ENCODE measurements around the gene MINPP1. TPM values are rescaled to one million over a fixed set of nuclear protein-coding genes. Genes with fewer than 3 reads are reported as not detected.

Gene MINPP1
- total RNA-seq, 1 donor from 2014 or later: 64.2 TPM

DNA sequence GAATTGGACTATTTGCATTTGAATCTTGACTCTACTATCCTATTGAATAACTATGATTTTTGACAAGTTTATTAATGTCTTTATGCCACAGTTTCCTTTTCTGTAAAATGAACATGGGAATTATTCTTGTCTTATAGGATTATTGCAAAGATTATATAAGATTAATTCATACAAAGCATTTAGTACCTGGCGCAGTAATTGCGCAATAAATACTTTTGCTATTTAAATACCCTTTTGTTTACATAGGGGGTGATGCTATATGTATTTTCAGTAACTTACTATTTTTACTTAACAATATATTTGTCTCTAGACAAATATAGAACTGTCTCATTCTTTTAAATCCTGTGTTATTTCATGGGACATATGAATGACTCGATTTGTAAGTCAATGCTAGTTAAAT lies 5.3 kb downstream of the MINPP1 start:
- no peak overlapping the region for H2AFZ ChIP-seq (replicated peaks)
- no peaks in the 10 kb centered on the region for H3K9me3 ChIP-seq (ENCODE audit: low read depth)
- H3K36me3 Mint-ChIP-seq: peaks cover 10% of the 10 kb centered on the region
- peaks cover 38% of the 10 kb centered on the region for H3K36me3 ChIP-seq
- peaks cover 2% of the 10 kb centered on the region for H3F3A ChIP-seq (ENCODE audit: low read depth)
- no peak overlapping the region for H3K4me3 Mint-ChIP-seq
- H3K9me3 Mint-ChIP-seq: no peaks in the 10 kb centered on the region
- peaks cover 36% of the 10 kb centered on the region for H4K20me1 ChIP-seq (ENCODE audit: low read depth)
- no peak overlapping the region for H3K27ac ChIP-seq
- no peak overlapping the region for H3K4me2 ChIP-seq
- DNase-seq (ENCODE audit: low spot score): no peak
- no peaks in the 10 kb centered on the region for H3K27me3 Mint-ChIP-seq (ENCODE audit: insufficient read depth, low read depth)
- H3K79me2 ChIP-seq (ENCODE audit: low read depth): peaks cover 47% of the 10 kb centered on the region
- H3K4me1 ChIP-seq: peaks cover 15% of the 10 kb centered on the region
- H3K9ac ChIP-seq: no peak overlapping the region
- H3K4me1 Mint-ChIP-seq: peaks cover 16% of the 10 kb centered on the region
- no peak overlapping the region for H3K4me3 ChIP-seq
- H3K27ac Mint-ChIP-seq: no peak overlapping the region
- H3K27me3 ChIP-seq: no peaks in the 10 kb centered on the region
- TF ChIP-seq, protein P1, sequence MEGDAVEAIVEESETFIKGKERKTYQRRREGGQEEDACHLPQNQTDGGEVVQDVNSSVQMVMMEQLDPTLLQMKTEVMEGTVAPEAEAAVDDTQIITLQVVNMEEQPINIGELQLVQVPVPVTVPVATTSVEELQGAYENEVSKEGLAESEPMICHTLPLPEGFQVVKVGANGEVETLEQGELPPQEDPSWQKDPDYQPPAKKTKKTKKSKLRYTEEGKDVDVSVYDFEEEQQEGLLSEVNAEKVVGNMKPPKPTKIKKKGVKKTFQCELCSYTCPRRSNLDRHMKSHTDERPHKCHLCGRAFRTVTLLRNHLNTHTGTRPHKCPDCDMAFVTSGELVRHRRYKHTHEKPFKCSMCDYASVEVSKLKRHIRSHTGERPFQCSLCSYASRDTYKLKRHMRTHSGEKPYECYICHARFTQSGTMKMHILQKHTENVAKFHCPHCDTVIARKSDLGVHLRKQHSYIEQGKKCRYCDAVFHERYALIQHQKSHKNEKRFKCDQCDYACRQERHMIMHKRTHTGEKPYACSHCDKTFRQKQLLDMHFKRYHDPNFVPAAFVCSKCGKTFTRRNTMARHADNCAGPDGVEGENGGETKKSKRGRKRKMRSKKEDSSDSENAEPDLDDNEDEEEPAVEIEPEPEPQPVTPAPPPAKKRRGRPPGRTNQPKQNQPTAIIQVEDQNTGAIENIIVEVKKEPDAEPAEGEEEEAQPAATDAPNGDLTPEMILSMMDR (IDR thresholded peaks at IDR 0.05): no peak
- TF ChIP-seq EZH2 (IDR thresholded peaks at IDR 0.05) (no peak), EZH2phosphoT487 (IDR thresholded peaks at IDR 0.05) (no peak)

DNA sequence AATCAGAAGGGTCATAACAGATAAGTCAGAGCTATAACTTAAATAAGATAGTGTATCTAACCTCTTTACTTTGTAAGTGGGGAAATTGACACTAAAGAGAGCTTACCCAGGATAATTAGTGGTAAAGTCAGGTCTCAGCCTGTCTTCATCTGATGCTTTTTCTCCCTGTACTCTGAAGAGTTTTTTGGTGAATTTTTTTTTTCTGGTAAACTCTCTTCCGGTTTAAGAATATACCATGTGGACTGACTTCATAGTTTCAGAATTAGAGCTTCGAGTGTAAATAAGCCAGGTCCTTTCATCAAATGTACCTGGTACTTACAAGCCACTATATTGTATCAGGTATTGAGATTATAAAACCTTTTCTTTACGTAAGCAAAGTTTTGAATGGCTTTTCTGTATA lies 6.8 kb downstream of the MINPP1 start:
- Histone ChIP-seq H3K4me3 (no peak overlapping the region), H3F3A (ENCODE audit: low read depth) (no peaks in the 10 kb centered on the region), H3K27ac (no peak overlapping the region), H3K4me1 (peaks cover 10% of the 10 kb centered on the region), H2AFZ (replicated peaks) (no peak overlapping the region), H3K79me2 (ENCODE audit: low read depth) (peaks cover 32% of the 10 kb centered on the region), H3K27me3 (no peaks in the 10 kb centered on the region), H3K9ac (no peak overlapping the region), H3K36me3 (peaks cover 39% of the 10 kb centered on the region), H3K4me2 (no peak overlapping the region), H4K20me1 (ENCODE audit: low read depth) (peaks cover 23% of the 10 kb centered on the region), H3K9me3 (ENCODE audit: low read depth) (no peaks in the 10 kb centered on the region)
- H3K36me3 Mint-ChIP-seq: peaks cover 13% of the 10 kb centered on the region
- TF ChIP-seq, protein P1 (IDR thresholded peaks at IDR 0.05): no peak
- no peak for TF ChIP-seq EZH2phosphoT487 (IDR thresholded peaks at IDR 0.05)
- no peak for TF ChIP-seq EZH2 (IDR thresholded peaks at IDR 0.05)
- DNase-seq (ENCODE audit: low spot score): no peak
- no peaks in the 10 kb centered on the region for H3K9me3 Mint-ChIP-seq
- H3K4me3 Mint-ChIP-seq: no peak overlapping the region
- H3K4me1 Mint-ChIP-seq: peaks cover 10% of the 10 kb centered on the region
- no peak overlapping the region for H3K27ac Mint-ChIP-seq
- H3K27me3 Mint-ChIP-seq (ENCODE audit: insufficient read depth, low read depth): no peaks in the 10 kb centered on the region

DNA sequence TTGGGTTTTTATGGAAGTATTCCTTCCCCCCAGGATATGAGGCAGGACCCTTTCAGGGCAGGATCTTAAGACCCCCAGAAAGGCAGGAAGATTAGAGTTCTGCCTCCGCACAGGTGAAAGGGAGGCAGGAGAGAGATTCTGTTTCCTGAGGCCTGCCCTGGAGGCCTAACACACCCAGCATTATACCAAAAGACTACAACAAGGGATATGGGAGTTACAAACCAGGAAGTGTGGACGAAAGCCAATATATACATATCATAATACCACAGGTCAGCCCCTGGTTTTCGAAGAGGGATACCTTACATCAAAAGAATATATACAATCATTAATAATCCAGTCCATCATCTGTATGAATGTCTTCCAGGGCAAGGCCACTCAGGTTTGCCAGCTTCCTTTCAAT lies 14.2 kb downstream of the MINPP1 start:
- Mint-ChIP-seq H3K9me3 (no peaks in the 10 kb centered on the region), H3K27ac (no peak overlapping the region), H3K4me3 (no peak overlapping the region), H3K27me3 (ENCODE audit: insufficient read depth, low read depth) (peaks cover 3% of the 10 kb centered on the region), H3K36me3 (peaks cover 30% of the 10 kb centered on the region), H3K4me1 (no peaks in the 10 kb centered on the region)
- DNase-seq (ENCODE audit: low spot score): no peak
- Histone ChIP-seq H3K9ac (no peak overlapping the region), H3K27ac (no peak overlapping the region), H3K4me1 (no peaks in the 10 kb centered on the region), H3K27me3 (no peaks in the 10 kb centered on the region), H2AFZ (replicated peaks) (no peak overlapping the region), H3F3A (ENCODE audit: low read depth) (no peaks in the 10 kb centered on the region), H3K4me2 (no peak overlapping the region), H3K79me2 (ENCODE audit: low read depth) (no peaks in the 10 kb centered on the region), H3K36me3 (peaks cover 28% of the 10 kb centered on the region), H3K4me3 (no peak overlapping the region), H4K20me1 (ENCODE audit: low read depth) (peaks cover 3% of the 10 kb centered on the region), H3K9me3 (ENCODE audit: low read depth) (no peaks in the 10 kb centered on the region)
- TF ChIP-seq EZH2phosphoT487 (IDR thresholded peaks at IDR 0.05): no peak
- TF ChIP-seq, protein P1 (IDR thresholded peaks at IDR 0.05): no peak
- no peak for TF ChIP-seq EZH2 (IDR thresholded peaks at IDR 0.05)

All from neural progenitor cell (in vitro differentiated cells).